Measurements from ENCODE around the gene MPG.

MPG gene

GRCh38 chr16:78444-79150 lies 572 bp downstream of the MPG start:
- no peak for TF ChIP-seq CTCF (conservative IDR thresholded peaks at IDR 0.05; ENCODE audit: control insufficient read depth, insufficient read depth, low read depth, low read length)
- DNase-seq (ENCODE audit: low read depth), result peak; percentile 73
- peak overlapping the region; percentile 73 for H3K4me3 ChIP-seq (ENCODE audit: control insufficient read depth, low read depth, low read length)

- peak; percentile 75 for DNase-seq (ENCODE audit: low read depth)
- peak overlapping the region; percentile 73 for H3K4me3 ChIP-seq (ENCODE audit: control insufficient read depth, low read depth, low read length)
- no peak for TF ChIP-seq CTCF (conservative IDR thresholded peaks at IDR 0.05; ENCODE audit: control insufficient read depth, insufficient read depth, low read depth, low read length)
Observed at GRCh38 chr16:79151-80054, 1.4 kb downstream of the MPG start.

GRCh38 chr16:83060-83603 lies 5.1 kb downstream of the MPG start:
- no peak overlapping the region for H3K4me3 ChIP-seq (ENCODE audit: control insufficient read depth, low read depth, low read length)
- DNase-seq (ENCODE audit: low read depth), result no peak
- TF ChIP-seq CTCF (conservative IDR thresholded peaks at IDR 0.05; ENCODE audit: control insufficient read depth, insufficient read depth, low read depth, low read length), result no peak

DNA sequence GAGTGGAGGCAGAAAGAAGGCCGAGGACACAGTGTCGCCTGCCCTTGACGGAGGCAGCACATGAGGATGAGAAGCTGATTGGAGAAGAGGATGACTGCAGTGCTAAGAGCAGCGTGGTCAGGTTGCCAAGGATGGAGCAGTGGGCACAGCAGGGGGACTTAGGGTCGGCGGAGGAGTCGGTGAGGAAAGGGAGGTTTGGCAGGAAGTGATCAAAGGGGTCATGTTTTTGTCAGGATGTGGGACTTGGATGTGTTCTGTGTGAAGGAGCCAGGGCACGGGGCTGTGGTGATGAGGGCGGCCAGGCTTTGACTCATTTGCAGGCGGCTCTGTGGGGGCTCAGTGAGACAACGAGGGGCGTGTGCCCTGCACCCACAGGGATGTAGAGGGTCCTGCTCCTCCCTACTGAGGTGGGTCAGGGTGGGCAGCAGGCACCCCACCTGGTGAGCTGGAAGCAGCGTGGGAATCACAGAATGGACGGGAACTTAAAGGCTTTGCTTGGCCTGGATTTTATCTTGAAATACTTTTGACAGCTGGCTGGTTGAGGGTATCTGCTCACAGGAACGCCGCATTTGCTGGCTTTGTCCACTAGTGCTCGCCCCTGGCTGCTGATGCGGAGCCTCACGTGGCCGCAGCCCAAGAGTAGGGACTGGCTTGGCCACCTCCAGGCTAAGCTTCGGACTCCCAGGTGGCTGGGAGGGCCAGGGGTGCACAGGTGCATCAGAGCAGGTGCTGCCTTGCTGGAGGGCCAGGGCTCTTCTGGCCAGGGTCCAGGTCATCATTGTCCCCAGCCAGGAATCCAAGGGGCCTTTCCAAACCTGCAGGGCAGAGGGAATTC lies 6.0 kb downstream of the MPG start:
- peak; percentile 70 for DNase-seq (ENCODE audit: low read depth)
- H3K4me3 ChIP-seq (ENCODE audit: control insufficient read depth, low read depth, low read length), result no peak overlapping the region
- TF ChIP-seq CTCF (conservative IDR thresholded peaks at IDR 0.05; ENCODE audit: control insufficient read depth, insufficient read depth, low read depth, low read length), result no peak

- no peak overlapping the region for H3K4me3 ChIP-seq (ENCODE audit: control insufficient read depth, low read depth, low read length)
- no peak for TF ChIP-seq CTCF (conservative IDR thresholded peaks at IDR 0.05; ENCODE audit: control insufficient read depth, insufficient read depth, low read depth, low read length)
- DNase-seq (ENCODE audit: low read depth), result peak; percentile 97
Observed at GRCh38 chr16:84718-85406, 6.8 kb downstream of the MPG start.

DNA sequence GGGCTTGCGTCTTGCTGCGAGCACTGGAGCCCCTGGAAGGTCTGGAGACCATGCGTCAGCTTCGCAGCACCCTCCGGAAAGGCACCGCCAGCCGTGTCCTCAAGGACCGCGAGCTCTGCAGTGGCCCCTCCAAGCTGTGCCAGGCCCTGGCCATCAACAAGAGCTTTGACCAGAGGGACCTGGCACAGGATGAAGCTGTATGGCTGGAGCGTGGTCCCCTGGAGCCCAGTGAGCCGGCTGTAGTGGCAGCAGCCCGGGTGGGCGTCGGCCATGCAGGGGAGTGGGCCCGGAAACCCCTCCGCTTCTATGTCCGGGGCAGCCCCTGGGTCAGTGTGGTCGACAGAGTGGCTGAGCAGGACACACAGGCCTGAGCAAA lies 7.4 kb downstream of the MPG start:
- TF ChIP-seq CTCF (conservative IDR thresholded peaks at IDR 0.05; ENCODE audit: control insufficient read depth, insufficient read depth, low read depth, low read length), result no peak
- DNase-seq (ENCODE audit: low read depth), result no peak
- no peak overlapping the region for H3K4me3 ChIP-seq (ENCODE audit: control insufficient read depth, low read depth, low read length)
